KOPT-K1 (cell line): ENCODE results near the gene COCH.

Experiments
- H3K27ac ChIP-seq: fragments of 200-600 bp; sonication (generic); 2 replicates; pipeline ENCODE4 v1.5.1; 2016; ENCODE audit warnings: antibody characterized with exemption, mild to moderate bottlenecking, low read depth, low read length; ENCODE audit not compliant: poor library complexity, severe bottlenecking
- H3K36me3 ChIP-seq: fragments of 200-600 bp; sonication (generic); 2 replicates; pipeline ENCODE4 v1.5.1; 2017; ENCODE audit warnings: antibody characterized with exemption, mild to moderate bottlenecking, low read length, moderate library complexity; ENCODE audit not compliant: insufficient read depth
- H3K9me3 ChIP-seq: fragments of 200-600 bp; sonication (generic); 2 replicates; pipeline ENCODE4 v1.5.1; 2017; ENCODE audit warnings: antibody characterized with exemption, low read length, mild to moderate bottlenecking; ENCODE audit not compliant: insufficient read depth, poor library complexity, severe bottlenecking

Gene COCH

DNA sequence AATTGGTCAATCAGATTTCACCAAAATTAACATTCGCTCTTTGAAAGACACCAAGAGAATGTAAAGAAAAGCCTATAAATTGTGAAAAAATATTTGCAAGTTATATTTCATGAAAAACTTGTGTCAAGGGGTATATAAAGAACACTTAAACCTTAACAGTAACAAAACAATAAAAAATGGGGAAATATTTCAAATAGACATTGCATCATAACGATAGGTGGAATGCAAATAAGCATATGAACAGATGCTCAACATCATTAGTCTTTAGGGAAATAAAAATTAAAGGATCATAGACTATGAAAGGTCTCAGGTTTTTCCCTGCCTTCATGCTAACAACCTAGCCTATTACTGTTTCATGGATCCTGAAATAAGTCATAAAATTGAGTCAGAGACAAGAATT lies 64.3 kb downstream of the COCH start:
- Histone ChIP-seq H3K9me3 (no peaks in the 10 kb centered on the region), H3K36me3 (peaks cover 79% of the 10 kb centered on the region)

More for the DNA sequence above, 64.3 kb downstream of the COCH start:
- no peak overlapping the region for H3K27ac ChIP-seq
